ENCODE data around the gene CACNG4.

GRCh38 chr17:67063141-67063540 is 98.6 kb downstream of the CACNG4 start:
- TF ChIP-seq, protein P1, sequence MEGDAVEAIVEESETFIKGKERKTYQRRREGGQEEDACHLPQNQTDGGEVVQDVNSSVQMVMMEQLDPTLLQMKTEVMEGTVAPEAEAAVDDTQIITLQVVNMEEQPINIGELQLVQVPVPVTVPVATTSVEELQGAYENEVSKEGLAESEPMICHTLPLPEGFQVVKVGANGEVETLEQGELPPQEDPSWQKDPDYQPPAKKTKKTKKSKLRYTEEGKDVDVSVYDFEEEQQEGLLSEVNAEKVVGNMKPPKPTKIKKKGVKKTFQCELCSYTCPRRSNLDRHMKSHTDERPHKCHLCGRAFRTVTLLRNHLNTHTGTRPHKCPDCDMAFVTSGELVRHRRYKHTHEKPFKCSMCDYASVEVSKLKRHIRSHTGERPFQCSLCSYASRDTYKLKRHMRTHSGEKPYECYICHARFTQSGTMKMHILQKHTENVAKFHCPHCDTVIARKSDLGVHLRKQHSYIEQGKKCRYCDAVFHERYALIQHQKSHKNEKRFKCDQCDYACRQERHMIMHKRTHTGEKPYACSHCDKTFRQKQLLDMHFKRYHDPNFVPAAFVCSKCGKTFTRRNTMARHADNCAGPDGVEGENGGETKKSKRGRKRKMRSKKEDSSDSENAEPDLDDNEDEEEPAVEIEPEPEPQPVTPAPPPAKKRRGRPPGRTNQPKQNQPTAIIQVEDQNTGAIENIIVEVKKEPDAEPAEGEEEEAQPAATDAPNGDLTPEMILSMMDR (IDR thresholded peaks at IDR 0.05) = no peak
- no peak for TF ChIP-seq JUN (IDR thresholded peaks at IDR 0.05)
- TF ChIP-seq POLR2AphosphoS2 (conservative IDR thresholded peaks at IDR 0.05; ENCODE audit: low read length) = no peak
- no peak for TF ChIP-seq SREBF2 (IDR thresholded peaks at IDR 0.05)
- no peak for TF ChIP-seq MAZ (IDR thresholded peaks at IDR 0.05; ENCODE audit: borderline replicate concordance, low read depth, low read length)
- no peak for TF ChIP-seq POLR2A (IDR thresholded peaks at IDR 0.05; ENCODE audit: low read length)
- TF ChIP-seq REST (IDR thresholded peaks at IDR 0.05) = no peak

Data from A549 (cell line).